CD4-positive, alpha-beta T cell treated with Interleukin-12 subunit alpha and Interleukin-12 subunit beta, for 1 hour (primary cell): ENCODE measurements around the gene GRIP2.

ENCODE experiments used
- DNase-seq: peaks from one replicate; pipeline ENCODE4 v3.0.0-alpha.2; 2020

Gene GRIP2

GRCh38 chr3:14481646-14482036 lies 58.5 kb downstream of the GRIP2 start:
- DNase-seq, result no peak

DNA sequence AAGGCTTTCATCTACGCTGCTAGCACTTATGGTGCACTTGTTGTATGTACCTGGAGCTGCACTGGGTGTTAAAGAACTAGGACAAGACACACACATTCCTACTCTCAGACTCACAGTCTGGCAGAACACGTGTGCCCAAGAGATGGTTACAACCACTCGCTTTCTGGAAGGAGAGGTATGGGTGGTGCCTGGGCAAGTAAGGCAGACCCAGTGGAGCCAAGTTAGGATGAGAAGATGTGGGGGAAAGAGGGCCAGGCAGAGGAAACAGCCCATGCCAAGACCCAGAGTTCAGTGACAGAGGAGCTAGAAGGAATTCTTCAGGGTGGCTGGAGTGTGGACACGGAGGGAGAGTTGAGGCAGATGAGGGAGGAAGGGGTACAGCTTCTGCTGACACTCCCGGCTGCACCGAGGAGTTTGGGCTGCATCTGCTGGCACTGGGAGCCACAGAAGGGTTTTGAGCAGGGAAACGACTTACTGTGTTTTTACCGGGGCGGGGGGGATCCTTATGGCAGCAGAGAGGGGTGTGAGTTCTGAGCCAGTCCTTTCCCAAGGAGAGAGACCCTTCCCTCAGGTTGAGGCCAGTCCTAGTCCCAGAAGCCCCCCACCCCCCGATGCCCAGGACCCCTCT lies 59.0 kb downstream of the GRIP2 start:
- no peak for DNase-seq

GRCh38 chr3:14480207-14481017 lies 59.7 kb downstream of the GRIP2 start:
- no peak for DNase-seq

- DNase-seq, result no peak
These were observed 60.6 kb downstream of the GRIP2 start for GRCh38 chr3:14479591-14479990.

- DNase-seq, result no peak
These were observed 61.1 kb downstream of the GRIP2 start for GRCh38 chr3:14478956-14479550.

- DNase-seq, result no peak
These were observed 62.7 kb downstream of the GRIP2 start for GRCh38 chr3:14477311-14477935.

DNA sequence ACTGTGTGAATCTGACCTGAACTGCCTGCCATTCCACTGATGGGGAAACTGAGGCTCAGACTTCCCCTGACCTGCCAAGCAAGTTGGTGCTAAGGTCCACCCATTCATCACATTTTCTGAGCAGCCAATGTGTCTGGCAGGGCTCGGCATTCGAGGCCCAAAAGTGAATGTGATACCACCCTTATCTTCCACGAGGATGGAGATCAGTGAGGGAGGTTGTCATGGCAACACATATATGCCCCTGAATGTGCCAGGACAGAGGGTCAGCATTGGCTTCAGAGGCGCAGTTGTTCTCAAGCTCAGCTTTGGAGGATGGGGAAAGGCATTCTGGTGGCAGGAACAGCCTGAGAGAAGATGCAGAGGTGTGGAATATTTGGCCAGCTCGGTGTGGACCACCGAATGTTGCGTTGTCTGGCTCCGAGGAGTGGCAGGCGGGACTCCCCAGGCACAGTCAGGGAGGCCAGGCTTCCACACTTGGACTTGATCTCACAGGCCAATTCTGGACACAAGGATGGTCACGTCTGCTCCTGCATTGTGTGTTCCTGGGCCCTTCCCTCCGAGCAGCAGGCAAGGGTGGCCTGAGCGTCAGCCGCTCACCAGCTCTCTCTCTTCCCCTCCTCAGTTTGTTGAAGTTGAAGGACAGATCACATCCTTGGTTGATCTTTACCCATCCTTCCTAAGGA lies 63.4 kb downstream of the GRIP2 start:
- no peak for DNase-seq

DNA sequence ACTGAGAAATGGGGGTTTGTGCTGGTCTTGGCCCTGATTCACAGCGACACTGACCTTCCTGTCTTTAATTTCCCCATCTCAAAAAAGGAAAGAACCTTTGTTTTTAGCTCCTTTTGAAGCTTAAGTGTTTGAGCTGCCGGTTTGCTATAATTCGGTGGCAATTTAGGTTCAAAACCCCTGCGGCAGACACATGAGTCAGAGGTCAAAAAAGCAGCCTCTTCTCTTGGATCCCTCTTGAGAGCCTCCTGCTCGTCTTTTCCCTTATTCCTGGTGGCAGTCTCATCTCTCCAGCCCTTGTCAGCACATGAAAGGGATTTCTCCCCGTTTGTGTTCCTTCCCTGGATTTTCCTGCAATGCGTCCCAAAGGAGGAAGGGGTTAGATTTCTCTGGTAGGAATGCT lies 64.5 kb downstream of the GRIP2 start:
- no peak for DNase-seq

GRCh38 chr3:14474363-14475081 lies 65.6 kb downstream of the GRIP2 start:
- no peak for DNase-seq

DNA sequence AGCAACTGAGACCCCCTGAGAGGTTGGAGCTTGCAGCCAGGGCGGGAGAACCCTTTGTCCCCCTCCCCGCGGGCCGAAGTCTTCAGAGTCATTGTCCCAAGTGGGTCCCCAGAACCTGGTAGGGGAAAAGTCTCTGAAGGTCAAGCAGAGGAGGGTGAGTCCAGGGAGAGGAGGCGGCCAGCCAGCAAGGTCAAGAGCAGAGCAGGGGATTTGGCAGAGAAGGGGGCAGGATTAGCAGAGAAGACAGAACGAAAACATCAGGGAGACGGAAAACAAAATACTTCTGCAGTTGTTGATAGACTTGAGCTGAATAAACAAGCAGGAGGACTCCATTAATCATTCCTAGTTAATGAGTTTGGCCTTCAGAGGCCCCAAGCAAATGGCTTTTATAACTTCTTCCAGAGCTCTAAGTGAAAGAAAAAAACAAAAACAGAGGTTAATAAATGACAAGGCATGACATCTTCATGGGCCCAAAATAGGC lies 66.7 kb downstream of the GRIP2 start:
- no peak for DNase-seq

- DNase-seq, result no peak
These were observed 67.4 kb downstream of the GRIP2 start for GRCh38 chr3:14472471-14473351.

DNA sequence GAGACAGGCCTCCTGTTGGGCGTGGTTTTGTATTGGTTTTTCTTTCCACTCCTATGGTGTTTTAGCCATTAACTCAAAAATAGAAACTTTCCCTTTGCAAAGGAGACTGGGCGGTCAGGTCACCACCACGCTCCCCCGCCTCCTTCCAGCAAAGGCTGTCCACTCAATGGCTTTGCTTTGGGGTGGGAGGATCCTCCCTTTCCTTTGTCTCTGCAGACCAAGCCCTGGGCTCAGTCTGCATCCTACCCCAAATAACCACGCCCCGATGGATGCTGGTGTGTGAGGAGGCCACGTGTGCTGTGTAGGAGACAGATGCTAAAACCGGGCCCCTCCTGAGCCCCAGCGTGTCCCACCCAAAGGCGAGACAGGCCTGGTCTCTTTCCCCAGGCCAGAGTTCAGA lies 68.5 kb downstream of the GRIP2 start:
- DNase-seq, result no peak

- no peak for DNase-seq
These were observed 69.1 kb downstream of the GRIP2 start for GRCh38 chr3:14471016-14471415.

GRCh38 chr3:14470461-14470860 lies 69.7 kb downstream of the GRIP2 start:
- DNase-seq, result no peak

DNA sequence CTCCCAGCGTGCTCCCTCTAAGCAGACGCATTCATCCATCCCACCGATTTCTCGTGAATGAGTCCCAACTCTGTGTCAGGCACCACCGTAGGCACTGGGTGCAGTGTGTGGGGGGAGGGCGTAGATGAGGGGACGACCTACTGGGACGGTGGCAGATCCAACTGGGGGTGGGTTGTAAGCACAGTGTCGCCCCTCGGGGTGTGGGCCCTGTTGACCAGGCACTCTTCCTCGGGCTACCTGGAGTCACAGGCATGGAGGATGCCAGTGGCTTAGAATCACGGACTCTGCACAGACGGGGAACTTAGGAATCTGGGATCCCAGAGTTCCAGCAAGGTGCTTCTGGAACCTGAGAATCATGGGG lies 71.5 kb downstream of the GRIP2 start:
- no peak for DNase-seq

GRCh38 chr3:14467814-14468620 lies 72.1 kb downstream of the GRIP2 start:
- DNase-seq, result peak; percentile 56

DNA sequence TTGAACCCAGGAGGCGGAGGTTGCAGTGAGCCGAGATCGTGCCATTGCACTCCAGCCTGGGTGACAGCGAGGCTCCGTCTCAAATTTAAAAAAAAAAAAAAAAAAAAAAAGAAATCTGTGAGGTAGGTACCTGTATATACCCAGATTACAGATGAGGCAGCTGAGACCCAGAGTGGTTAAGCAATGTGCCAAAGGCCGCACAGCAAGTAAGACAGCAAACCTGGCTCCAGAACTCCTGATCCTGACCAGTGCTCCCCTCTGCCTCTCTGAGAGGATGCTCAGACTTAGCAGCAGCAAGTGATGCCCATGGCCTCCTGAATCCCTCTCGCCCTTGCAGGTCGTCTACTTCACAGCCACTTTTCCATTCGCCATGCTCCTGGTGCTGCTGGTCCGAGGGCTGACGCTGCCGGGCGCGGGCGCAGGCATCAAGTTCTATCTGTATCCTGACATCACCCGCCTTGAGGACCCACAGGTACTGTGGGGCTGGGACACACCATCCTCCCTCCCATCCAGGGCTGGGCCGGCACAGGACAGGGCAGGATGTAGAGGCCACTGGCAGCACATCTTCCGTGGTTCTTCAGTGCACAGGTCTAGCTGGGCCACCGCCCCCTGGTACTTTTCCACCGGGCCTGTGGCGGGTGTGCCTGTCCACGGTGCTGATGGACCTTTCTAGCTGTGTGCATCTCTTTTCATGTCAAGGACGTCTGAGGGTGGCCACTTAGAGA lies 73.8 kb downstream of the GRIP2 start:
- DNase-seq, result no peak

DNA sequence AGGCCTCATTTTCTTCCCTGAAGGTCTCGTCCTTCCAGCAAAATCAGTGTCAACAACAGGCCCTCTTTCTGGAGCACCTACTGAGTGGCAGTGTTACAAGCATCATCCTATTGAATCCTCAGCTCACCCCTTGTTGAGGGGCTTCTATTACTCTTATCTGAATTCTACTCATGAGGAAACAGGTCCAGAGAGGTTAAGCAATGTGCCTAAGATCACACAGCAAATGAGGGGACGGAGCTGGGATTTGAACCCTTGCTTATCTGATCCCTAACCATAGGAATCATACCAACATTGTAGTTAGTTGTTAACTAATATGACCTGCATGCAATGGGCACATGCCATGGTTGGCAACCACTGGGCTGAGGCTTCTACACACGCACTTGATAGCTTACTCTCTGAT lies 74.7 kb downstream of the GRIP2 start:
- no peak for DNase-seq

- no peak for DNase-seq
These were observed 75.6 kb downstream of the GRIP2 start for GRCh38 chr3:14464521-14464920.

GRCh38 chr3:14464141-14464465 lies 76.0 kb downstream of the GRIP2 start:
- DNase-seq, result no peak
